HG02840 (cell line): Measurements from ENCODE around the gene ECM1.

Source experiments
- ATAC-seq: cut with Tn5 transposase; IDR thresholded peaks from one replicate; pipeline ENCODE4 v1.9.1; 2021; ENCODE audit warnings: mild to moderate bottlenecking, moderate library complexity, moderate number of reproducible peaks; ENCODE audit not compliant: unreplicated experiment, low FRiP score

ECM1 gene

GRCh38 chr1:150557065-150557600 lies 49.2 kb downstream of the ECM1 start:
- no peak for ATAC-seq

DNA sequence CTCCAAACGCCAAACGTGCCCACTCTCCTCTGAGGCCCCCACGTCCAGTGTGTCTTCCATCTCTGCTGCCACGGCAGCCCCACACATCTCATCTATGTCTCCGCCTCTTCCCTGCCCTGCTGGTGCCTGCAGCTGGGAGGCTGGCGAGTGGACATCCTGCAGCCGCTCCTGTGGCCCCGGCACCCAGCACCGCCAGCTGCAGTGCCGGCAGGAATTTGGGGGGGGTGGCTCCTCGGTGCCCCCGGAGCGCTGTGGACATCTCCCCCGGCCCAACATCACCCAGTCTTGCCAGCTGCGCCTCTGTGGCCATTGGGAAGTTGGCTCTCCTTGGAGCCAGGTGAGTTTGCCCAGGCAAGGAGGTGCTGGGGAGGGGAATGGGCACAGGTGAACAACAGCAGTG lies 49.9 kb downstream of the ECM1 start:
- ATAC-seq, result no peak

GRCh38 chr1:150558303-150558704 lies 50.4 kb downstream of the ECM1 start:
- no peak for ATAC-seq

- no peak for ATAC-seq
Measured at GRCh38 chr1:150558761-150559655, 51.1 kb downstream of the ECM1 start.

- ATAC-seq, result no peak
Measured at GRCh38 chr1:150559656-150560010, 51.7 kb downstream of the ECM1 start.

- no peak for ATAC-seq
Measured at GRCh38 chr1:150560011-150560438, 52.1 kb downstream of the ECM1 start.

- no peak for ATAC-seq
Measured at GRCh38 chr1:150560576-150561253, 52.8 kb downstream of the ECM1 start.

DNA sequence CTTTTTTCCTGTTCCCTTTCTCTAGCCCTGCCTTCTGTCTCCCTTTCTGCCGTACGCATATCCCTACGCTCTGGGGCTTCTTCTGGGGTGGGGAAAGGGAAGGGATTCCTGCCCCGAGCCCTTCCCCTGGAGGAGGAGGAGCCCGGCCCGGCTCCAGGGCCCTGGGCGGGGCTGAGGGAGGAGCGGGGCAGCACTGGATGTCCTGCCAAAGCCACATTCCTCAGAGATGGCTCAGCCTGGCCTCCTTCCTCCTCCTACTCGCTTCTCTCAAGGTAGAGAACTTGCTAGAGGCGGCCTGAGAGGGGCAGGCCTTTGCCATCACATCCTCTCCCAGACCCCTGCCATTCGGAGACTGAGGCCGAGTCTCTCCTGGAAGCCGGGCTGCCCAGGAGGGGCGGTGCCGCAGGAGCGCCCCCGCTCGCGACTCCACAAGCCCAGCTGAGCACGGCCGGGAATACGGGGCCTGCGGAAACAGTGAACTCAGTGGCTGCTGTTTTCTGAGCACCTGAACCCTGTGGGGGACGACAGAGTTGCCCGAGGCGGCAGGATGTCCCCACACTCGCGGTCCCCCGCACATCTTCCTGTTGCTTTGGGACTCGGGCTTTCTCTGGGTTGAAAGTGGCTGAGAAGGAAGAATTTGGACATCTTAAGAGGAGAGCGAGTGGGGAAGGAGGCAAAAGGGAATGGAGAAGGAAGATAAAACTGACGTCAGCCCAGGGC lies 53.5 kb downstream of the ECM1 start:
- ATAC-seq, result no peak

GRCh38 chr1:150561974-150562445 lies 54.1 kb downstream of the ECM1 start:
- peak; percentile 41 for ATAC-seq

DNA sequence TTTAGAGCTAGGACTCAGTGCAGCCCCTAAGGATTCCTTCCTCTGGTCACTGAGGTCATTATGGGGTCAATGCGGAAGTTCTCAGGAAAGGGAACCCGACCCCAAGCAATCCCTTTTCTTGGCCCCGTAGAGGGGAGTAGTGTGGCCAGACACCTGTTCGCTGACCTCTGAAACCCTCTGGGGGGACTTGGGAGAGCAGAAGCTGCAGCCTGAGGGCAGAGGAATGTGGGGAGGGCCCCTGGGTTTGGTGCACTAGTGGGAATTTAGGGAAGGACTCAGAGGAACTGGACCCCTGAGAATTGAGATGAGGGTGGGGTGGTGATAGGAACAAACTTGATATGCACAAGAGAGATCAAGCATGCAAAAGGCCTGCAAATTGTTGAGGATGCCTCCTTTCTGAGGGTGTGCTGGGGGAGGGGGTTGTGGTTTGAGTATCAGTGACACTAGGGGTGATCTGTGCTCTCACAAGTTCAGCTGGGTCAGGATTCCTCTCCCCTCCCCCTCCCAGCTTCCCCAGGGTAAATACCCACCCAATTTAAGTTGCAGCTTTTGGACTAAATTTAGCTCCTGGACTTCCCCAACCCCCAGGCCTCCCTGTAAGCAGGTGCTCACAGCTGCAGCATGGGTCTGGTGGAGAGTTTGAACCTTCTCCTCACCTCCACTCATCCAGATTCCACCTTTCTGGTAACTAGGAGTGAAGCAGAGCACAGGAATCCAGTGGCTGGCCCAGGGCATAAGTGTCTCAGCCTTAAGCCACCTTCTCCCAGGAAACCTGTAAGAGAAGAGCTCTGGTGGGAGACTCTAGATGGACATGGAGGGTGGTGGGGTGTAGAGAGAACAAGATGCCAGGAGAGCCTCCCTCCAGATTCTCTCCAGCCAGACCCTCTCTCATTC lies 54.8 kb downstream of the ECM1 start:
- peak; percentile 45 for ATAC-seq
